SK-N-SH treated with all-trans-retinoic acid at 6 μM for 48 hours (cell line): ENCODE measurements around the gene LCN1.

Experiments used
- ATAC-seq: fragments of 200-7000 bp; cut with Tn5 transposase; 3 replicates; pipeline ENCODE4 v1.9.1; 2020; ENCODE audit warnings: mild to moderate bottlenecking, moderate library complexity
- ARNTL ChIP-seq: fragments of 450-650 bp; formaldehyde crosslinking; IDR thresholded peaks from 2 replicates; pipeline ENCODE4 v1.5.0; 2020; ENCODE audit warnings: low read depth, mild to moderate bottlenecking, moderate library complexity, borderline replicate concordance
- BACH2 ChIP-seq: fragments of 250-450 bp; sonication (Bioruptor Pico); IDR thresholded peaks from 2 replicates; pipeline ENCODE4 v1.9.0; 2021; ENCODE audit warnings: mild to moderate bottlenecking, borderline replicate concordance
- CSDC2 ChIP-seq: fragments of 250-450 bp; sonication (Bioruptor Pico); IDR thresholded peaks from 2 replicates; pipeline ENCODE4 v1.5.0; 2020; ENCODE audit warnings: mild to moderate bottlenecking, moderate library complexity
- GLIS3 ChIP-seq: fragments of 250-450 bp; sonication (Bioruptor Pico); IDR thresholded peaks from 2 replicates; pipeline ENCODE4 v1.5.0; 2020; ENCODE audit warnings: mild to moderate bottlenecking, moderate library complexity
- ISL1 ChIP-seq: fragments of 250-450 bp; sonication (Bioruptor Pico); IDR thresholded peaks from 2 replicates; pipeline ENCODE4 v2.1.2; 2022; ENCODE audit warnings: mild to moderate bottlenecking, moderate library complexity
- RARB ChIP-seq: fragments of 250-450 bp; sonication (Bioruptor Pico); IDR thresholded peaks from 2 replicates; pipeline ENCODE4 v1.8.0; 2021; ENCODE audit warnings: mild to moderate bottlenecking, moderate library complexity
- SNAI2 ChIP-seq: fragments of 250-450 bp; sonication (Bioruptor Pico); IDR thresholded peaks from 2 replicates; pipeline ENCODE4 v1.5.0; 2020; ENCODE audit warnings: mild to moderate bottlenecking, moderate library complexity
- TCF4 ChIP-seq: fragments of 250-450 bp; sonication (Bioruptor Pico); IDR thresholded peaks from 2 replicates; pipeline ENCODE4 v1.8.0; 2021; ENCODE audit warnings: mild to moderate bottlenecking, moderate library complexity, borderline replicate concordance
- TOX ChIP-seq: fragments of 250-450 bp; sonication (Bioruptor Pico); IDR thresholded peaks from 2 replicates; pipeline ENCODE4 v1.8.0; 2021; ENCODE audit warnings: mild to moderate bottlenecking, moderate library complexity, borderline replicate concordance
- ZFP3 ChIP-seq: fragments of 250-450 bp; sonication (Bioruptor Pico); IDR thresholded peaks from 2 replicates; pipeline ENCODE4 v1.5.0; 2020; ENCODE audit warnings: mild to moderate bottlenecking, moderate library complexity
- ZFP30 ChIP-seq: fragments of 450-650 bp; formaldehyde crosslinking; IDR thresholded peaks from 2 replicates; pipeline ENCODE4 v1.5.0; 2022; ENCODE audit warnings: mild to moderate bottlenecking, moderate library complexity
- ZNF565 ChIP-seq: fragments of 450-650 bp; formaldehyde crosslinking; conservative IDR thresholded peaks from 2 replicates; pipeline ENCODE4 v1.5.0; 2020; ENCODE audit warnings: low read depth, mild to moderate bottlenecking, moderate library complexity
- ZNF70 ChIP-seq: fragments of 450-650 bp; formaldehyde crosslinking; IDR thresholded peaks from 2 replicates; pipeline ENCODE4 v1.5.0; 2020; ENCODE audit warnings: mild to moderate bottlenecking, moderate library complexity
- TF ChIP-seq, protein P1 (sequence below): fragments of 250-450 bp; sonication (Bioruptor Pico); IDR thresholded peaks from 2 replicates; pipeline ENCODE4 v1.5.0; 2020; ENCODE audit warnings: mild to moderate bottlenecking, moderate library complexity
- TF ChIP-seq, protein P2 (sequence below): fragments of 250-450 bp; sonication (Bioruptor Pico); IDR thresholded peaks from 2 replicates; pipeline ENCODE4 v1.8.0; 2021; ENCODE audit warnings: low read depth, mild to moderate bottlenecking, moderate library complexity, borderline replicate concordance
- TF ChIP-seq, protein P3 (sequence below): fragments of 250-450 bp; sonication (Bioruptor Pico); IDR thresholded peaks from 2 replicates; pipeline ENCODE4 v1.8.0; 2020; ENCODE audit warnings: mild to moderate bottlenecking, moderate library complexity, borderline replicate concordance
- TF ChIP-seq, protein P4 (sequence below): fragments of 250-450 bp; sonication (Bioruptor Pico); IDR thresholded peaks from 2 replicates; pipeline ENCODE4 v1.5.1; 2021; ENCODE audit warnings: mild to moderate bottlenecking, moderate library complexity
- TF ChIP-seq, protein P5 (sequence below): fragments of 250-450 bp; sonication (Bioruptor Pico); IDR thresholded peaks from 2 replicates; pipeline ENCODE4 v1.5.1; 2020; ENCODE audit warnings: low read depth, mild to moderate bottlenecking, moderate library complexity

LCN1 gene

DNA sequence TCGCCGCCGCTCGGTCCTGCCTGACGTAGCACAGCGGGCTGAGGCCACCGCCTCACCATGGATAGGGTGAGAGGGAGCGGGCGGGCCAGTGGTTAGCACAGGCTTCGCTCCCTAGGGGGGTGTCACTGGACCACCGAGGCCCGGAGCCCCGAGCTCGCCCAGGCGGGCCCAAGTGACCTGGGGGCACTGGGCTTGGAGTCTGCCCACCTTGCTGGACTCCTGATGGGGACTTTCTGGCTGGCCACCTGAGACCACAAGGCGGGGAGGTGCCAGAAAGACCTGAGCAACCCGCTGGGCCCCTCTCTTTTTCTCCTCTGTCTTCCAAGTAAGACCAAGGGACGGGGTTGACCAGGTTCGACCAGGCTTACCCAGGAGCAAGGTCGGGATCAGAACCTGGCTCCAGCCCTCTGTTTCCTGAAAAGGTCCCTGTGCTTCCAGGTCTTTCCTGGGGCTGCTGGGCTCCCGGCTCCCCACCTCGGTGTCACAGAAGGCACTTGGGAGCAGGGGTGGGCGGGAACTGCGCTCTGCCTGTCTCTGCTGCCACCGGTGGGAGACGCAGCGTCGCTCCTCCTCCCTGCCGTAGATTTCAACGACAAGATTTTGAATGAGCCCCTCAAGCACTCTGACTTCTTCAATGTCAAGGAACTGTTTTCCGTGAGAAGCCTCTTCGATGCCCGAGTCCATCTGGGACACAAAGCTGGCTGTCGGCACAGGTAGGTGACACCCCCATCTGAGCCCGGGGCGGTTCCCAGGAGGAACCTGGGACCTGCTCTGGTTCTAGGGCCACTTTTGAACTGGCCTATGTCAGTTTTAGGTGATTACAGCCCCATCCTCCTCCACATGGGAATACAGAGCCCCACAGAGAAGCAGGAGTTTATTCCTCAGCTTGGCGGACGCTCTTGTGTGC lies 19.7 kb upstream of the LCN1 start:
- TF ChIP-seq GLIS3: no peak
- no peak for TF ChIP-seq ZNF565 (CRISPR knock-in tag)
- TF ChIP-seq BACH2 (CRISPR knock-in tag): no peak
- TF ChIP-seq SNAI2 (CRISPR knock-in tag): no peak
- TF ChIP-seq ZFP3 (CRISPR knock-in tag): no peak
- no peak for TF ChIP-seq TOX (CRISPR knock-in tag)
- TF ChIP-seq, protein P1, sequence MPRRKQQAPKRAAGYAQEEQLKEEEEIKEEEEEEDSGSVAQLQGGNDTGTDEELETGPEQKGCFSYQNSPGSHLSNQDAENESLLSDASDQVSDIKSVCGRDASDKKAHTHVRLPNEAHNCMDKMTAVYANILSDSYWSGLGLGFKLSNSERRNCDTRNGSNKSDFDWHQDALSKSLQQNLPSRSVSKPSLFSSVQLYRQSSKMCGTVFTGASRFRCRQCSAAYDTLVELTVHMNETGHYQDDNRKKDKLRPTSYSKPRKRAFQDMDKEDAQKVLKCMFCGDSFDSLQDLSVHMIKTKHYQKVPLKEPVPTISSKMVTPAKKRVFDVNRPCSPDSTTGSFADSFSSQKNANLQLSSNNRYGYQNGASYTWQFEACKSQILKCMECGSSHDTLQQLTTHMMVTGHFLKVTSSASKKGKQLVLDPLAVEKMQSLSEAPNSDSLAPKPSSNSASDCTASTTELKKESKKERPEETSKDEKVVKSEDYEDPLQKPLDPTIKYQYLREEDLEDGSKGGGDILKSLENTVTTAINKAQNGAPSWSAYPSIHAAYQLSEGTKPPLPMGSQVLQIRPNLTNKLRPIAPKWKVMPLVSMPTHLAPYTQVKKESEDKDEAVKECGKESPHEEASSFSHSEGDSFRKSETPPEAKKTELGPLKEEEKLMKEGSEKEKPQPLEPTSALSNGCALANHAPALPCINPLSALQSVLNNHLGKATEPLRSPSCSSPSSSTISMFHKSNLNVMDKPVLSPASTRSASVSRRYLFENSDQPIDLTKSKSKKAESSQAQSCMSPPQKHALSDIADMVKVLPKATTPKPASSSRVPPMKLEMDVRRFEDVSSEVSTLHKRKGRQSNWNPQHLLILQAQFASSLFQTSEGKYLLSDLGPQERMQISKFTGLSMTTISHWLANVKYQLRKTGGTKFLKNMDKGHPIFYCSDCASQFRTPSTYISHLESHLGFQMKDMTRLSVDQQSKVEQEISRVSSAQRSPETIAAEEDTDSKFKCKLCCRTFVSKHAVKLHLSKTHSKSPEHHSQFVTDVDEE (CRISPR knock-in tag): no peak
- no peak for TF ChIP-seq ZNF70 (CRISPR knock-in tag)
- no peak for TF ChIP-seq TCF4
- ATAC-seq: no peak

DNA sequence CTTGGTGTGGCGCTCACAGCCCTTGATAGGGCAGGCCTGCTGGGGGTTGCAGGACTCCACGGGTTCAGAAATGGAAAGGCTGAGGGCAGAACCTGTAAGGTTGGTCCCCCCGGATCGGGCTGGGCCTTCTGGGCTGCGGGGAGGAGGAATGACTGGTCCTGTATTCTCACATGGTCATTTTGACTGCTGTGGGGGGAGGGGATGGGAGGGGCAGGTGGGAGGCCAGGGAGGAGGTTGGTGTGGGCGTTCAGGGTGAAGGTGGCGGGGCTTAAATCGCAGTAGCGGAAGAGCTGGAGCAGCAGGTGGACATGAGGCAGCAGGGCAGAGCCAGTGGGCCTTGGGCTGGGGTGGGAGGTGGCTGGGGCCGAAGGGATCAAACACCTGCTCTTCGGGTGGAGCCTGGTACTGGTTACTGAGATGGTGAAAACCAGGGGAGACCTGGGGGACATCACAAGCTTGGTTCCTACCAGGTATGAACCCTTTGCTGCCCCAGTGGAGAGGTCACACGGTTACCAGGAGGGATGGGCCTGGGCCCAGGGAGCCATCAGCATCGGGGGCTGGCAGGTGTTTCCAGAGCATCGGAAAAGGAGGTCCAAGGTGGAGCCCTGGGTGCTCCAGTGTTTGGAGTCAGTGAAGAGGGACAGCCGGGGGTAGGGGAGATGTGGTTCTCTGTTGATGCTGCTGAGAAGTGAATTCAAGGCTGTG lies 18.9 kb upstream of the LCN1 start:
- TF ChIP-seq ARNTL (CRISPR knock-in tag) (no peak), ZFP30 (CRISPR knock-in tag) (no peak), ZNF565 (CRISPR knock-in tag) (no peak), ISL1 (CRISPR knock-in tag) (no peak), SNAI2 (CRISPR knock-in tag) (no peak), ZNF70 (CRISPR knock-in tag) (no peak), GLIS3 (no peak), TOX (CRISPR knock-in tag) (no peak), RARB (CRISPR knock-in tag) (no peak), CSDC2 (no peak)
- TF ChIP-seq, protein P2, sequence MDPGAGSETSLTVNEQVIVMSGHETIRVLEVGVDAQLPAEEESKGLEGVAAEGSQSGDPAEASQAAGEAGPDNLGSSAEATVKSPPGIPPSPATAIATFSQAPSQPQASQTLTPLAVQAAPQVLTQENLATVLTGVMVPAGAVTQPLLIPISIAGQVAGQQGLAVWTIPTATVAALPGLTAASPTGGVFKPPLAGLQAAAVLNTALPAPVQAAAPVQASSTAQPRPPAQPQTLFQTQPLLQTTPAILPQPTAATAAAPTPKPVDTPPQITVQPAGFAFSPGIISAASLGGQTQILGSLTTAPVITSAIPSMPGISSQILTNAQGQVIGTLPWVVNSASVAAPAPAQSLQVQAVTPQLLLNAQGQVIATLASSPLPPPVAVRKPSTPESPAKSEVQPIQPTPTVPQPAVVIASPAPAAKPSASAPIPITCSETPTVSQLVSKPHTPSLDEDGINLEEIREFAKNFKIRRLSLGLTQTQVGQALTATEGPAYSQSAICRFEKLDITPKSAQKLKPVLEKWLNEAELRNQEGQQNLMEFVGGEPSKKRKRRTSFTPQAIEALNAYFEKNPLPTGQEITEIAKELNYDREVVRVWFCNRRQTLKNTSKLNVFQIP: no peak
- TF ChIP-seq, protein P3, sequence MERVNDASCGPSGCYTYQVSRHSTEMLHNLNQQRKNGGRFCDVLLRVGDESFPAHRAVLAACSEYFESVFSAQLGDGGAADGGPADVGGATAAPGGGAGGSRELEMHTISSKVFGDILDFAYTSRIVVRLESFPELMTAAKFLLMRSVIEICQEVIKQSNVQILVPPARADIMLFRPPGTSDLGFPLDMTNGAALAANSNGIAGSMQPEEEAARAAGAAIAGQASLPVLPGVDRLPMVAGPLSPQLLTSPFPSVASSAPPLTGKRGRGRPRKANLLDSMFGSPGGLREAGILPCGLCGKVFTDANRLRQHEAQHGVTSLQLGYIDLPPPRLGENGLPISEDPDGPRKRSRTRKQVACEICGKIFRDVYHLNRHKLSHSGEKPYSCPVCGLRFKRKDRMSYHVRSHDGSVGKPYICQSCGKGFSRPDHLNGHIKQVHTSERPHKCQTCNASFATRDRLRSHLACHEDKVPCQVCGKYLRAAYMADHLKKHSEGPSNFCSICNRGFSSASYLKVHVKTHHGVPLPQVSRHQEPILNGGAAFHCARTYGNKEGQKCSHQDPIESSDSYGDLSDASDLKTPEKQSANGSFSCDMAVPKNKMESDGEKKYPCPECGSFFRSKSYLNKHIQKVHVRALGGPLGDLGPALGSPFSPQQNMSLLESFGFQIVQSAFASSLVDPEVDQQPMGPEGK (CRISPR knock-in tag): no peak
- TF ChIP-seq, protein P1 (CRISPR knock-in tag): no peak
- ATAC-seq: no peak

DNA sequence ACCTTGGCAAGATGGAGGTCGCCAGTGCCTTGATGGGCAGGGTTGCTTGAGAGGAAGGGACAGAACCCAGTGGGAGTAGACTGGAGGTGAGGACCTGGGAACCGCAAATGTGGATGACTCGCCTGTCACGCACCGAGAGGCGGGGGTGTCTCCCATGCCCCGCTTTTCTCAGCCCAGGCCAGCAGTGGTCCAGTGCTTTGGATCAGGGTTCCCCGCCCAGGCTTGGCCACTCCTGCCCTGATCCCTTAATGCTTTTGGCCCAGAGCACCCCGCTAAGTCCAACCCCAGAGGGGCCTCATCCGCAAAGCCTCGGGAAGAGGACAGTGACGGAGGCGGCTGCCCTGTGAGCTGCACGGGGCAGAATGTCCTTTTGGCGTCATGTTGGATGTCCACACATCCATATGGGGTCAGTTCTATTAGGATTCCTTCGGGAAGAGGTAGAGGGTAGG lies 18.3 kb upstream of the LCN1 start:
- ATAC-seq: no peak
- TF ChIP-seq, protein P4, sequence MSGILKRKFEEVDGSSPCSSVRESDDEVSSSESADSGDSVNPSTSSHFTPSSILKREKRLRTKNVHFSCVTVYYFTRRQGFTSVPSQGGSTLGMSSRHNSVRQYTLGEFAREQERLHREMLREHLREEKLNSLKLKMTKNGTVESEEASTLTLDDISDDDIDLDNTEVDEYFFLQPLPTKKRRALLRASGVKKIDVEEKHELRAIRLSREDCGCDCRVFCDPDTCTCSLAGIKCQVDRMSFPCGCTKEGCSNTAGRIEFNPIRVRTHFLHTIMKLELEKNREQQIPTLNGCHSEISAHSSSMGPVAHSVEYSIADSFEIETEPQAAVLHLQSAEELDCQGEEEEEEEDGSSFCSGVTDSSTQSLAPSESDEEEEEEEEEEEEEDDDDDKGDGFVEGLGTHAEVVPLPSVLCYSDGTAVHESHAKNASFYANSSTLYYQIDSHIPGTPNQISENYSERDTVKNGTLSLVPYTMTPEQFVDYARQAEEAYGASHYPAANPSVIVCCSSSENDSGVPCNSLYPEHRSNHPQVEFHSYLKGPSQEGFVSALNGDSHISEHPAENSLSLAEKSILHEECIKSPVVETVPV: no peak
- TF ChIP-seq, protein P5, sequence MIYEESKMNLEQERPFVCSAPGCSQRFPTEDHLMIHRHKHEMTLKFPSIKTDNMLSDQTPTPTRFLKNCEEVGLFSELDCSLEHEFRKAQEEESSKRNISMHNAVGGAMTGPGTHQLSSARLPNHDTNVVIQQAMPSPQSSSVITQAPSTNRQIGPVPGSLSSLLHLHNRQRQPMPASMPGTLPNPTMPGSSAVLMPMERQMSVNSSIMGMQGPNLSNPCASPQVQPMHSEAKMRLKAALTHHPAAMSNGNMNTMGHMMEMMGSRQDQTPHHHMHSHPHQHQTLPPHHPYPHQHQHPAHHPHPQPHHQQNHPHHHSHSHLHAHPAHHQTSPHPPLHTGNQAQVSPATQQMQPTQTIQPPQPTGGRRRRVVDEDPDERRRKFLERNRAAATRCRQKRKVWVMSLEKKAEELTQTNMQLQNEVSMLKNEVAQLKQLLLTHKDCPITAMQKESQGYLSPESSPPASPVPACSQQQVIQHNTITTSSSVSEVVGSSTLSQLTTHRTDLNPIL (CRISPR knock-in tag): no peak
- no peak for TF ChIP-seq ZNF70 (CRISPR knock-in tag)
- TF ChIP-seq ARNTL (CRISPR knock-in tag): no peak
- TF ChIP-seq ZFP30 (CRISPR knock-in tag): no peak
- no peak for TF ChIP-seq ZFP3 (CRISPR knock-in tag)
- TF ChIP-seq, protein P1 (CRISPR knock-in tag): no peak
